ENCODE data around the gene PFKP.

PFKP gene

GRCh38 chr10:3140280-3140679, 72.9 kb downstream of the PFKP start:
- H3K79me2 ChIP-seq (ENCODE audit: low read length) = no peaks in the 10 kb centered on the region
- H3K9me2 ChIP-seq (replicated peaks; ENCODE audit: insufficient read depth, low read length) = no peaks in the 10 kb centered on the region
- H2AFZ ChIP-seq (ENCODE audit: low read length) = no peak overlapping the region
- no peak overlapping the region for H3K27ac ChIP-seq (ENCODE audit: low read length)
- TF ChIP-seq EZH2 (optimal IDR thresholded peaks at IDR 0.05; ENCODE audit: low read depth, low read length) (no peak), EZH2phosphoT487 (IDR thresholded peaks at IDR 0.05; ENCODE audit: low read length) (no peak), CTCF (IDR thresholded peaks at IDR 0.05; ENCODE audit: low read length) (no peak)
- H3K9ac ChIP-seq (ENCODE audit: low read length) = no peak overlapping the region
- H3K4me3 ChIP-seq (ENCODE audit: low read length) = no peak overlapping the region
- no peaks in the 10 kb centered on the region for H3K9me3 ChIP-seq (replicated peaks; ENCODE audit: insufficient read depth, low read length)
- no peaks in the 10 kb centered on the region for H3K27me3 ChIP-seq (replicated peaks; ENCODE audit: insufficient read depth, low read length)
- DNase-seq = no peak
- no peaks in the 10 kb centered on the region for H3K4me1 ChIP-seq (ENCODE audit: low read length)
- no peaks in the 10 kb centered on the region for H3F3A ChIP-seq (ENCODE audit: insufficient read depth, low read length)
- H3K4me2 ChIP-seq (ENCODE audit: low read depth, low read length) = no peak overlapping the region
- H4K20me1 ChIP-seq (ENCODE audit: insufficient read depth, low read length) = no peaks in the 10 kb centered on the region
- H3K36me3 ChIP-seq (replicated peaks; ENCODE audit: insufficient read depth, low read length) = peaks cover 19% of the 10 kb centered on the region

- H3K36me3 ChIP-seq (replicated peaks; ENCODE audit: insufficient read depth, low read length) = peaks cover 19% of the 10 kb centered on the region
- no peak for DNase-seq
- H3K4me2 ChIP-seq (ENCODE audit: low read depth, low read length) = no peak overlapping the region
- H3K9ac ChIP-seq (ENCODE audit: low read length) = no peak overlapping the region
- no peak overlapping the region for H2AFZ ChIP-seq (ENCODE audit: low read length)
- no peaks in the 10 kb centered on the region for H4K20me1 ChIP-seq (ENCODE audit: insufficient read depth, low read length)
- H3K4me1 ChIP-seq (ENCODE audit: low read length) = no peaks in the 10 kb centered on the region
- no peaks in the 10 kb centered on the region for H3K9me3 ChIP-seq (replicated peaks; ENCODE audit: insufficient read depth, low read length)
- no peaks in the 10 kb centered on the region for H3K27me3 ChIP-seq (replicated peaks; ENCODE audit: insufficient read depth, low read length)
- H3K4me3 ChIP-seq (ENCODE audit: low read length) = no peak overlapping the region
- no peaks in the 10 kb centered on the region for H3K9me2 ChIP-seq (replicated peaks; ENCODE audit: insufficient read depth, low read length)
- H3F3A ChIP-seq (ENCODE audit: insufficient read depth, low read length) = no peaks in the 10 kb centered on the region
- no peaks in the 10 kb centered on the region for H3K79me2 ChIP-seq (ENCODE audit: low read length)
- no peak for TF ChIP-seq EZH2phosphoT487 (IDR thresholded peaks at IDR 0.05; ENCODE audit: low read length)
- TF ChIP-seq CTCF (IDR thresholded peaks at IDR 0.05; ENCODE audit: low read length) = no peak
- TF ChIP-seq EZH2 (optimal IDR thresholded peaks at IDR 0.05; ENCODE audit: low read depth, low read length) = no peak
- H3K27ac ChIP-seq (ENCODE audit: low read length) = no peak overlapping the region
Observed at GRCh38 chr10:3141351-3142005, 74.1 kb downstream of the PFKP start.

- Histone ChIP-seq H3K79me2 (ENCODE audit: low read length) (no peaks in the 10 kb centered on the region), H3K9me3 (replicated peaks; ENCODE audit: insufficient read depth, low read length) (no peaks in the 10 kb centered on the region), H3K9ac (ENCODE audit: low read length) (no peak overlapping the region), H3K4me3 (ENCODE audit: low read length) (no peak overlapping the region), H3K27me3 (replicated peaks; ENCODE audit: insufficient read depth, low read length) (no peaks in the 10 kb centered on the region), H4K20me1 (ENCODE audit: insufficient read depth, low read length) (no peaks in the 10 kb centered on the region), H3K4me1 (ENCODE audit: low read length) (no peaks in the 10 kb centered on the region), H2AFZ (ENCODE audit: low read length) (no peak overlapping the region), H3K9me2 (replicated peaks; ENCODE audit: insufficient read depth, low read length) (no peaks in the 10 kb centered on the region), H3K27ac (ENCODE audit: low read length) (no peak overlapping the region), H3K4me2 (ENCODE audit: low read depth, low read length) (no peak overlapping the region), H3K36me3 (replicated peaks; ENCODE audit: insufficient read depth, low read length) (peaks cover 19% of the 10 kb centered on the region), H3F3A (ENCODE audit: insufficient read depth, low read length) (no peaks in the 10 kb centered on the region)
- TF ChIP-seq CTCF (IDR thresholded peaks at IDR 0.05; ENCODE audit: low read length) = no peak
- no peak for TF ChIP-seq EZH2phosphoT487 (IDR thresholded peaks at IDR 0.05; ENCODE audit: low read length)
- no peak for TF ChIP-seq EZH2 (optimal IDR thresholded peaks at IDR 0.05; ENCODE audit: low read depth, low read length)
- DNase-seq = no peak
Observed at GRCh38 chr10:3142146-3142875, 75.0 kb downstream of the PFKP start.

Data from MM.1S (cell line).